Liver (tissue), 9 donors: ENCODE data around the gene TIMM13. TPM values are rescaled to one million over a fixed set of nuclear protein-coding genes. Genes with fewer than 3 reads are reported as not detected.

Experiments used
- DNase-seq: peaks from one replicate; pipeline ENCODE4 v3.0.0-alpha.2; 2017; ENCODE audit warnings: low spot score
- H3K27ac ChIP-seq, 2 donors: one replicate each; pipeline ENCODE4 v1.7.0; 2013; ENCODE audit warnings: inconsistent platforms in 2 of 2, low read length in 2 of 2, control low read depth in 1 of 2, low read depth in 1 of 2, mild to moderate bottlenecking in 1 of 2
- H3K27me3 ChIP-seq, 4 donors: one replicate each; pipeline versions ENCODE4 v1.6.1 to v1.7.0; 2013; ENCODE audit warnings: low read length in 3 of 4, inconsistent platforms in 1 of 4, mild to moderate bottlenecking in 1 of 4, moderate library complexity in 1 of 4; ENCODE audit not compliant: control insufficient read depth in 4 of 4, insufficient read depth in 4 of 4
- H3K36me3 ChIP-seq, 4 donors: one replicate each; pipeline versions ENCODE4 v1.6.1 to v1.7.0; 2013; ENCODE audit warnings: low read length in 3 of 4, mild to moderate bottlenecking in 3 of 4, low read depth in 1 of 4, moderate library complexity in 1 of 4; ENCODE audit not compliant: control insufficient read depth in 4 of 4, insufficient read depth in 3 of 4
- H3K4me1 ChIP-seq, 4 donors: one replicate each; pipeline versions ENCODE4 v1.6.1 to v1.7.0; 2013; ENCODE audit warnings: low read length in 3 of 4, mild to moderate bottlenecking in 3 of 4, moderate library complexity in 1 of 4; ENCODE audit not compliant: control insufficient read depth in 4 of 4, insufficient read depth in 4 of 4
- H3K4me3 ChIP-seq, 3 donors: one replicate each; pipeline versions ENCODE4 v1.6.1 to v1.7.0; 2013; ENCODE audit warnings: low read length in 3 of 3, control low read depth in 1 of 3, low read depth in 1 of 3, mild to moderate bottlenecking in 1 of 3
- H3K9ac ChIP-seq, 2 donors: one replicate each; pipeline ENCODE4 v1.7.0; 2013; ENCODE audit warnings: low read length in 2 of 2, mild to moderate bottlenecking in 2 of 2, moderate library complexity in 2 of 2, control low read depth in 1 of 2, low read depth in 1 of 2
- H3K9me3 ChIP-seq, 4 donors: one replicate each; pipeline versions ENCODE4 v1.6.1 to v1.7.0; 2013; ENCODE audit warnings: low read length in 3 of 4; ENCODE audit not compliant: control insufficient read depth in 4 of 4
- ATF3 ChIP-seq: IDR thresholded peaks from 2 replicates; pipeline ENCODE4 v1.6.1; 2016; ENCODE audit warnings: antibody characterized with exemption
- EGR1 ChIP-seq, 2 donors: IDR thresholded peaks; 2 replicates each; pipeline ENCODE4 v1.6.1; 2016 to 2018; ENCODE audit warnings: antibody characterized with exemption in 2 of 2, low read depth in 2 of 2
- FOXA1 ChIP-seq: IDR thresholded peaks from 2 replicates; pipeline ENCODE4 v1.6.1; 2016; ENCODE audit warnings: antibody characterized with exemption
- FOXA2 ChIP-seq: IDR thresholded peaks from 2 replicates; pipeline ENCODE4 v1.6.1; 2016; ENCODE audit warnings: antibody characterized with exemption
- GABPA ChIP-seq, 2 donors: IDR thresholded peaks in 1 of 2; conservative IDR thresholded peaks in 1 of 2; 2 replicates each; pipeline ENCODE4 v1.6.1; 2016; ENCODE audit warnings: antibody characterized with exemption in 2 of 2, mild to moderate bottlenecking in 1 of 2, moderate library complexity in 1 of 2
- HNF4A ChIP-seq, 2 donors: conservative IDR thresholded peaks; 2 replicates each; pipeline ENCODE4 v1.6.1; 2016; ENCODE audit warnings: antibody characterized with exemption in 2 of 2, mild to moderate bottlenecking in 2 of 2
- HNF4G ChIP-seq: IDR thresholded peaks from 2 replicates; pipeline ENCODE4 v1.6.1; 2016; ENCODE audit warnings: antibody characterized with exemption
- JUND ChIP-seq, 2 donors: IDR thresholded peaks; 2 replicates each; pipeline ENCODE4 v1.6.1; 2016; ENCODE audit warnings: antibody characterized with exemption in 2 of 2
- MAX ChIP-seq: IDR thresholded peaks from 2 replicates; pipeline ENCODE4 v1.6.1; 2016; ENCODE audit warnings: antibody characterized with exemption
- NR2F2 ChIP-seq: IDR thresholded peaks from 2 replicates; pipeline ENCODE4 v1.6.1; 2016; ENCODE audit warnings: antibody characterized with exemption
- RAD21 ChIP-seq, 2 donors: IDR thresholded peaks; 2 replicates each; pipeline ENCODE4 v1.6.1; 2016; ENCODE audit warnings: antibody characterized with exemption in 2 of 2, mild to moderate bottlenecking in 2 of 2
- RXRA ChIP-seq, 2 donors: IDR thresholded peaks; 2 replicates each; pipeline ENCODE4 v1.6.1; 2017 to 2018; ENCODE audit warnings: antibody characterized with exemption in 2 of 2, mild to moderate bottlenecking in 1 of 2
- SP1 ChIP-seq: IDR thresholded peaks from 2 replicates; pipeline ENCODE4 v1.6.1; 2018; ENCODE audit warnings: antibody characterized with exemption, mild to moderate bottlenecking
- TAF1 ChIP-seq: conservative IDR thresholded peaks from 2 replicates; pipeline ENCODE4 v1.6.1; 2016; ENCODE audit warnings: antibody characterized with exemption, mild to moderate bottlenecking
- YY1 ChIP-seq: IDR thresholded peaks from 2 replicates; pipeline ENCODE4 v1.6.1; 2016; ENCODE audit warnings: antibody characterized with exemption, mild to moderate bottlenecking
- ZBTB33 ChIP-seq: IDR thresholded peaks from 2 replicates; pipeline ENCODE4 v1.6.1; 2016; ENCODE audit warnings: antibody characterized with exemption
- WGBS: extraction: QIAGEN DNeasy Blood & Tissue Kit; methylation state at CpG from one replicate; pipeline ENCODE4 v1.1.7; 2013; 5-methylcytosine and 5-hydroxymethylcytosine counted together
- polyA plus RNA-seq, 2 donors: library from polyadenylated mRNA; stranded (reverse) in 1 of 2; unstranded in 1 of 2; fragments of 200-250 nt in 1 of 2; fragments of >200 nt in 1 of 2; fragmentation: Nextera tagmentation in 1 of 2; extraction: Ambion mirVana in 1 of 2; gene quantifications; one replicate each; pipeline versions ENCODE4 v1.2.1 to v1.2.3, GENCODE V29; 2013 to 2015
- total RNA-seq, 2 donors: library from RNA; depleted of rRNA; stranded (reverse); fragments of >200 nt; gene quantifications; one replicate each; pipeline ENCODE4 v1.2.3, GENCODE V29; 2014
- TF ChIP-seq, protein P1 (sequence below): IDR thresholded peaks from 2 replicates; pipeline ENCODE4 v1.6.1; 2016; ENCODE audit warnings: antibody characterized with exemption, mild to moderate bottlenecking
- TF ChIP-seq, protein P2 (sequence below): fragments of 150-350 bp; IDR thresholded peaks from 2 replicates; pipeline ENCODE4 v1.5.1; 2017; ENCODE audit warnings: improper control_type of control experiment, low read depth, low read length; ENCODE audit not compliant: missing input control
- donor health status: healthy.
- donor health status: healthy.
- donor health status: healthy.
- donor health status: healthy.
- donor health status: healthy.

TIMM13 gene
- total and polyA plus RNA-seq, 4 donors, result 21.6 to 137 (median 43.4) TPM

DNA sequence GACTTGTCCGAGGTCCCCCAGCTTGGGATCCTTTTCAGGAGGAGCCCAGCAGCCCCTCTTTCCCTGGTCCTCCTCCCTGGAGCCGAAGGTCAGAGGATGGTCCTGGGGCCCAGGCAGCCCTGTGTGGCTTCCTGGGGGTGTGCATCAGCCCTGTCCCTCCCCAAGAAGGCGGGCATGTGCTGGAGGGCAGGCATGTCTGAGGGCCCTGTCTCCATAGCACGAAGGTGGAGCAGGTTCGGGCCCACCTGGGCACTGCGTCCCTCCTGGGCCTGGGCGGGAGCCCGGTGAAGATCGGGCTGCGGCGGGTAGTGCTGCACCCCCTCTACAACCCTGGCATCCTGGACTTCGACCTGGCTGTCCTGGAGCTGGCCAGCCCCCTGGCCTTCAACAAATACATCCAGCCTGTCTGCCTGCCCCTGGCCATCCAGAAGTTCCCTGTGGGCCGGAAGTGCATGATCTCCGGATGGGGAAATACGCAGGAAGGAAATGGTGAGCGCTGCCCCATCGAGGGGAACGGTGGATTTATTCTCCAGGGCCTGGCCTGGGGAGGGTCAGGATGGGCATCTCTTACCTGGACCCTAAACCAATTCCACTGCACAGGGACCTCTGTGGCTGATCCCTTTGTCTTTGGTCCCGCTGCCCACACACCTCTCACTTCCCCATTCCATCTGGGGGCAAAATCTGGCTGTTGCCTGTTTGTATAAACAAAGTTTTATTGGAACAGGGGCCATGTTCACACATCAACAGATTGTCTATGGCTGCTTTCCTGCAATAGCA, 10.9 kb downstream of the TIMM13 start (continued):
- TF ChIP-seq, protein P1, sequence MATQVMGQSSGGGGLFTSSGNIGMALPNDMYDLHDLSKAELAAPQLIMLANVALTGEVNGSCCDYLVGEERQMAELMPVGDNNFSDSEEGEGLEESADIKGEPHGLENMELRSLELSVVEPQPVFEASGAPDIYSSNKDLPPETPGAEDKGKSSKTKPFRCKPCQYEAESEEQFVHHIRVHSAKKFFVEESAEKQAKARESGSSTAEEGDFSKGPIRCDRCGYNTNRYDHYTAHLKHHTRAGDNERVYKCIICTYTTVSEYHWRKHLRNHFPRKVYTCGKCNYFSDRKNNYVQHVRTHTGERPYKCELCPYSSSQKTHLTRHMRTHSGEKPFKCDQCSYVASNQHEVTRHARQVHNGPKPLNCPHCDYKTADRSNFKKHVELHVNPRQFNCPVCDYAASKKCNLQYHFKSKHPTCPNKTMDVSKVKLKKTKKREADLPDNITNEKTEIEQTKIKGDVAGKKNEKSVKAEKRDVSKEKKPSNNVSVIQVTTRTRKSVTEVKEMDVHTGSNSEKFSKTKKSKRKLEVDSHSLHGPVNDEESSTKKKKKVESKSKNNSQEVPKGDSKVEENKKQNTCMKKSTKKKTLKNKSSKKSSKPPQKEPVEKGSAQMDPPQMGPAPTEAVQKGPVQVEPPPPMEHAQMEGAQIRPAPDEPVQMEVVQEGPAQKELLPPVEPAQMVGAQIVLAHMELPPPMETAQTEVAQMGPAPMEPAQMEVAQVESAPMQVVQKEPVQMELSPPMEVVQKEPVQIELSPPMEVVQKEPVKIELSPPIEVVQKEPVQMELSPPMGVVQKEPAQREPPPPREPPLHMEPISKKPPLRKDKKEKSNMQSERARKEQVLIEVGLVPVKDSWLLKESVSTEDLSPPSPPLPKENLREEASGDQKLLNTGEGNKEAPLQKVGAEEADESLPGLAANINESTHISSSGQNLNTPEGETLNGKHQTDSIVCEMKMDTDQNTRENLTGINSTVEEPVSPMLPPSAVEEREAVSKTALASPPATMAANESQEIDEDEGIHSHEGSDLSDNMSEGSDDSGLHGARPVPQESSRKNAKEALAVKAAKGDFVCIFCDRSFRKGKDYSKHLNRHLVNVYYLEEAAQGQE, result no peak

- H3K9ac ChIP-seq, result no peak overlapping the region
- H3K4me3 ChIP-seq, result no peak overlapping the region
- H3K9me3 ChIP-seq, result no peaks in the 10 kb centered on the region
- no peaks in the 10 kb centered on the region for H3K27me3 ChIP-seq
- H3K27ac ChIP-seq, result no peak overlapping the region
- H3K36me3 ChIP-seq, result peaks cover 0 to 2% (median under 1%) of the 10 kb centered on the region in 4 donors
- TF ChIP-seq YY1 (no peak), RAD21 (IDR thresholded peaks at IDR 0.05) (no peak), RXRA (IDR thresholded peaks at IDR 0.05) (no peak), HNF4G (no peak), FOXA2 (no peak), EGR1 (IDR thresholded peaks at IDR 0.05; ENCODE audit: low read depth in 2 of 2) (no peak), GABPA (IDR thresholded peaks at IDR 0.05 in 1 of 2, conservative IDR thresholded peaks at IDR 0.05 in 1 of 2) (no peak), ZBTB33 (no peak), HNF4A (conservative IDR thresholded peaks at IDR 0.05) (no peak), FOXA1 (no peak), SP1 (no peak), ATF3 (no peak), NR2F2 (no peak), MAX (no peak), JUND (IDR thresholded peaks at IDR 0.05) (no peak), TAF1 (no peak)
- TF ChIP-seq, protein P1, result no peak
- TF ChIP-seq, protein P2, sequence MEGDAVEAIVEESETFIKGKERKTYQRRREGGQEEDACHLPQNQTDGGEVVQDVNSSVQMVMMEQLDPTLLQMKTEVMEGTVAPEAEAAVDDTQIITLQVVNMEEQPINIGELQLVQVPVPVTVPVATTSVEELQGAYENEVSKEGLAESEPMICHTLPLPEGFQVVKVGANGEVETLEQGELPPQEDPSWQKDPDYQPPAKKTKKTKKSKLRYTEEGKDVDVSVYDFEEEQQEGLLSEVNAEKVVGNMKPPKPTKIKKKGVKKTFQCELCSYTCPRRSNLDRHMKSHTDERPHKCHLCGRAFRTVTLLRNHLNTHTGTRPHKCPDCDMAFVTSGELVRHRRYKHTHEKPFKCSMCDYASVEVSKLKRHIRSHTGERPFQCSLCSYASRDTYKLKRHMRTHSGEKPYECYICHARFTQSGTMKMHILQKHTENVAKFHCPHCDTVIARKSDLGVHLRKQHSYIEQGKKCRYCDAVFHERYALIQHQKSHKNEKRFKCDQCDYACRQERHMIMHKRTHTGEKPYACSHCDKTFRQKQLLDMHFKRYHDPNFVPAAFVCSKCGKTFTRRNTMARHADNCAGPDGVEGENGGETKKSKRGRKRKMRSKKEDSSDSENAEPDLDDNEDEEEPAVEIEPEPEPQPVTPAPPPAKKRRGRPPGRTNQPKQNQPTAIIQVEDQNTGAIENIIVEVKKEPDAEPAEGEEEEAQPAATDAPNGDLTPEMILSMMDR, result no peak
- H3K4me1 ChIP-seq, result peaks cover 5 to 6% (median 6%) of the 10 kb centered on the region in 4 donors
- no peak for DNase-seq
- 82% methylated on average over 6 of the region's 6 CpGs for WGBS
Observed at GRCh38 chr19:2415973-2416319, 11.4 kb downstream of the TIMM13 start.
